Natural killer cell treated with Interleukin-12 subunit alpha and Interleukin-12 subunit beta and Interleukin-15 and Interleukin-18, amount 100 ng/mL, for 72 hours (primary cell): ENCODE results near the gene DTNBP1. TPM values are rescaled to one million over a fixed set of nuclear protein-coding genes. Genes with fewer than 3 reads are reported as not detected.

Experiments
- ATAC-seq, 2 donors: fragments of 150-1000 bp; cut with Tn5 transposase in 1 of 2; sonication (Bioruptor Pico), chemical (Tn5 transposase) in 1 of 2; 2 replicates each; pipeline ENCODE4 v1.10.0; 2021
- DNase-seq: peaks from one replicate; pipeline ENCODE4 v3.0.0; 2022; ENCODE audit warnings: low spot score
- H3K27ac Mint-ChIP-seq, 2 donors: 1 replicate in 1 of 2; 2 replicates in 1 of 2; pipeline ENCODE4 v1.8.0; 2022; ENCODE audit warnings: mixed read lengths in 2 of 2, mild to moderate bottlenecking in 1 of 2, moderate library complexity in 1 of 2
- H3K27me3 Mint-ChIP-seq, 2 donors: 1 replicate in 1 of 2; 2 replicates in 1 of 2; pipeline ENCODE4 v1.8.0; 2022; ENCODE audit warnings: mixed read lengths in 2 of 2
- H3K36me3 Mint-ChIP-seq: one replicate; pipeline ENCODE4 v1.8.0; 2022; ENCODE audit warnings: mixed read lengths
- H3K4me1 Mint-ChIP-seq, 2 donors: 1 replicate in 1 of 2; 2 replicates in 1 of 2; pipeline ENCODE4 v1.8.0; 2022; ENCODE audit warnings: low read depth in 2 of 2, mixed read lengths in 2 of 2, mild to moderate bottlenecking in 1 of 2
- H3K4me3 Mint-ChIP-seq: one replicate; pipeline ENCODE4 v1.8.0; 2022; ENCODE audit warnings: mixed read lengths
- H3K9me3 Mint-ChIP-seq: 2 replicates; pipeline ENCODE4 v1.8.0; 2022; ENCODE audit warnings: mixed read lengths
- total RNA-seq, 2 donors: library from RNA; stranded (reverse); gene quantifications; one replicate each; pipeline ENCODE4 v1.2.3, GENCODE V29; 2022

The DTNBP1 gene, protein sequence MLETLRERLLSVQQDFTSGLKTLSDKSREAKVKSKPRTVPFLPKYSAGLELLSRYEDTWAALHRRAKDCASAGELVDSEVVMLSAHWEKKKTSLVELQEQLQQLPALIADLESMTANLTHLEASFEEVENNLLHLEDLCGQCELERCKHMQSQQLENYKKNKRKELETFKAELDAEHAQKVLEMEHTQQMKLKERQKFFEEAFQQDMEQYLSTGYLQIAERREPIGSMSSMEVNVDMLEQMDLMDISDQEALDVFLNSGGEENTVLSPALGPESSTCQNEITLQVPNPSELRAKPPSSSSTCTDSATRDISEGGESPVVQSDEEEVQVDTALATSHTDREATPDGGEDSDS
- total RNA-seq = 10 to 100 TPM; 21.5 to 32.6 TPM

DNA sequence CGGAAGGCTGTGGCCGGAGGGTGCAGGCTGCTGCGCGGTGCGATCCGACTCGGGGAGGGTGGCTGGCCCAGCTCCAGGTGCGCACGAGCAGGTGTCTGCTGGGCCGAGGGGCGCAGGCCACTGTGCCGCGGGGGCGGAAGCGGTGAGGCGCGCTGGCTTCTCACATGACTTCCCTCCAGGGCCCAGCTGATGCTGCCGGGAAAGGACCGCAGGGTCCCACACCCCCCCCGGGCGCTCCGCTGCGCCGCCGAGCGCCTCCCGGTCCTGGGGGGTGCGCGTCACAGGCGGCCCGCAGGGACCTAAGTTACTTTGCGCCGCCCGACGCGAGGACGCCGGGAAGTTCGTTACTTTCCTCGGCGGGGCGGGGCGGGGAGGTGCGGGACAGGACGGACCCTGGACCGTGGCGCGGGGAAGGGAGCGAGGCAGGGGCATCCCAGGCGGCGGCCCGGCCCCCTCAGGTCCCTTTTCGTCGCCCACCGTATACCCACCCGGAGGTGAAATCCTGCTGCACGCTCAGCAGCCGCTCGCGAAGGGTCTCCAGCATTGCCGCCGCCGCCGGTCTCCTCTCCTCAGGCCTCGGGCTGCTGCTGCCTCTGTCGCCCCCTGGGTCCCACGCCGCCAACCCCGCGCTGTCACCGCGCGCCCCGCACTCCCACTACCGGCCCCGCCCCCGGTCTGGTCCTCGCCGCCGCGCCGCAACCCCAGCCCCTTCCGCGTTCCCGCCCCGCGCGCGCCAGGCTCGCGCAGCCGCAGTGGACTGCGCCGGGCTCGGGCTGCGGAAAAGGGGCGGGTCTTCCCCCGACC lies at the start of gene DTNBP1:
TSS of gene DTNBP1 (minus strand) at position 703 of the 804 bp plus-strand sequence. CDS start at position 544, 159 bp downstream.
- H3K36me3 Mint-ChIP-seq = no peaks in the 10 kb centered on the region
- peak within 1 kb of the TSS; percentile 43 to 55 for H3K27ac Mint-ChIP-seq
- ATAC-seq = peak; percentile 93 to 96
- peaks cover 0 to 7% of the 10 kb centered on the region in 2 donors for H3K27me3 Mint-ChIP-seq
- DNase-seq = peak; percentile 89
- peaks cover 25 to 35% of the 10 kb centered on the region in 2 donors for H3K4me1 Mint-ChIP-seq
- peaks cover 2% of the 10 kb centered on the region for H3K9me3 Mint-ChIP-seq
- peak within 1 kb of the TSS; percentile 77 for H3K4me3 Mint-ChIP-seq

DNA sequence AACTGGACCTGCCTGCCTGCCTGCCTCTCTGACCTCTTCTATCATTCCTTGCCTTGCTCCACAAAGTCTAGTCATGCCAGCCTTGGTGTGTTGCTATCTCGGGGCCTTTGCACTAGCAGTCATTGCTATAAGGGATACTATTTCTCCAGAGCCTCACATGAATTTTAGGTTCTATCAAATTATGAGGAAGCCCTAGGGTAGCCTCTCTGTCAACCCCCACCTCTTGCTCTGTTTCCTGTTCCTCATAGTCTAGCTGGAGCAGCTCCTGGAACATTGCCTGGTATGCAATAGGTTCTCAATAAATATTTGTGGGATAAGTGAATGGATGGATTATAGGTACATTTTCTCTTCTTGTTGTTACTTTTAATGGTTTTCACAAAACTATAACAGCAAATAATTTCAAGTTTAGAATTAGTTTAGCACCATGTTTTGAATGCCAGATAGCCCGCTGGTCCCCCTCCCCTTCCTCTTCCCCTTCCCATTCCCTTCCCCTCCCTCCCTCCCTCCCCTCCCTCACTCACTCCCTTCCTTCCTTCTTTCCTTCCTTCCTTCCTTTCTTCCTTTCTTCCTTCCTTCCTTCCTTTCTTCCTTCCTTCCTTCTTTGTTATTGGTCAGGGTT lies 46.9 kb upstream of the DTNBP1 start:
- Mint-ChIP-seq H3K4me1 (no peaks in the 10 kb centered on the region), H3K4me3 (no peak overlapping the region), H3K27ac (no peak overlapping the region), H3K36me3 (no peaks in the 10 kb centered on the region), H3K9me3 (no peaks in the 10 kb centered on the region), H3K27me3 (peaks cover 0 to 7% of the 10 kb centered on the region in 2 donors)
- ATAC-seq = no peak
- DNase-seq = no peak

DNA sequence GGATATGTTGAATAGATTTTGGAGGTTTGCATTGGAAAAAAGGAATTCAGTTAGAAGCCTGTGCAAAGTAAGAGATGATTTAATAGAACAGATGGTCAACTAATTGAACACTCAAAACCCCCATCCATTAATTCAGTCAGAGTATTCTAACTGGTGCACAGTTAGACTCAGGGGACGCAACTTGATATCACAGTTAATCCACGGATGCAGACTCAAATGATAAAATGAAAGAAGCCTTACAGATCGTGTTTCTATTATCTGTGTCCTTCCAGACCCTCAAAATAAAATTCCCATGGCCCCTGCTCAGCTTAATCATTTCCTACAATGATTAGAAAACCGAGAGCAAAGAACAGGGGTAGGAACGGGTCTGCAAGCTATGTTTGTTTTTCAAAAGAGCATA lies 45.4 kb upstream of the DTNBP1 start:
- Mint-ChIP-seq H3K9me3 (no peaks in the 10 kb centered on the region), H3K36me3 (peaks cover 6% of the 10 kb centered on the region), H3K4me1 (no peaks in the 10 kb centered on the region), H3K27me3 (peaks cover 0 to 10% of the 10 kb centered on the region in 2 donors), H3K27ac (no peak overlapping the region), H3K4me3 (no peak overlapping the region)
- no peak for ATAC-seq
- DNase-seq = no peak

DNA sequence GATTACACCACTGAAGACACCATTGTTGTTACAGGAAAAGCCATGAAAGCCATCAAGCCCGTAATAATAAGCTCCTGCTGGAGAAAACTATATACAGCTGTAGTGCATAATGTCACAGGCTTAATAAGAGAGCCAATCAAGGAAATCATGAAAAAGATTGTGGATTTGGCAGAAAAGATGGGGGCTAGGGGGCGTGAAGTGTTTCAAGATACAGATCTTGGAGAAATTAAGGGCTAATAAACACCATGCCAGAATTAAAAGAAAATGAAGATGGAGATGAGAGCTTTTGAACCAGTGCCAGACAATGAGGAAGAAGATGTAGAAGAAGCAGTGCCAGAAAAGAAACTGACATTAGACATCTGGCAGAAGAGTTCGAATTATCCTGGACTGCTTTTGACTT lies 43.2 kb upstream of the DTNBP1 start:
- Mint-ChIP-seq H3K9me3 (no peaks in the 10 kb centered on the region), H3K36me3 (peaks cover 6% of the 10 kb centered on the region), H3K27ac (no peak overlapping the region), H3K4me3 (no peak overlapping the region), H3K27me3 (peaks cover 0 to 10% of the 10 kb centered on the region in 2 donors), H3K4me1 (no peaks in the 10 kb centered on the region)
- DNase-seq (no peak), ATAC-seq (no peak)

DNA sequence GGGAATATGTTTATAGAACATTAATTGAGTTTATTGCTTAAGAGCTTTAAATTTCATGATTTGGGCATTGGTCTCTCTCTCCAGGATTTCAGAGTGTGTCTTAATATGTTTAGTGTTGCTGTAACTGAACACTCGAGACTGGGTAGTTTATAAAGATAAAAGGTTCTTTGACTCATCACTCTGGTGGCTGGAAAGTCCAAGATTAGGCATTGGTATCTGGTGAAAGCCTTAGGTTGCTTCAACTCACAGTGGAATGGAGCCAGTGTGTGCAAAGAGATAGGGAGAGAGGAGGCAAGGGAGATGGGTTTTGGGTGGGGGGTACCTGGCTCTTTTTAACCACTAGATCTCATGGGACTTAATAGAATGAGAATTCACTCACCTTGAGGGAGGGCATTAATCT lies 35.6 kb upstream of the DTNBP1 start:
- Mint-ChIP-seq H3K4me1 (no peaks in the 10 kb centered on the region), H3K4me3 (no peak overlapping the region), H3K36me3 (peaks cover 3% of the 10 kb centered on the region), H3K9me3 (no peaks in the 10 kb centered on the region), H3K27me3 (peaks cover 0 to 6% of the 10 kb centered on the region in 2 donors), H3K27ac (no peak overlapping the region)
- DNase-seq (no peak), ATAC-seq (no peak)

DNA sequence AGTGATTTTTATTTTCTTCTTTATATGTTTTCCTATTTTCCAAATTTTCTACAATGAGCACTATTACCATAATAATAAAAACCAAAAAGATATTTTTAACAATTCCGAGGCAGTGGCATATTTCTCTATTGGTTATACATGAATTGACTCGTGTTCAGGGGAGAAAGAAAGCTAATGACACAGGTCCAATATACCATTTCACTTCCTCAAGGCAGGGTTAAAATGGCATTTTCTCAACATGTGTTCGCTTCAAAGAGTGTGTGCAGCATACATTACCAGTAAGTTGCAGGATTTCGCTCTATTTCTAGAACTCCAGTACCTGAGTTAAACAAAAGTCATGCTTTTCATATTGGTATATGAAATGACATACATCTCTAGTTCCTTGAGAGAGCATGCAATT lies 35.1 kb upstream of the DTNBP1 start:
- no peak overlapping the region for H3K4me3 Mint-ChIP-seq
- H3K27ac Mint-ChIP-seq = no peak overlapping the region
- H3K9me3 Mint-ChIP-seq = no peaks in the 10 kb centered on the region
- no peaks in the 10 kb centered on the region for H3K36me3 Mint-ChIP-seq
- DNase-seq (no peak), ATAC-seq (no peak)
- peaks cover 0 to 6% of the 10 kb centered on the region in 2 donors for H3K27me3 Mint-ChIP-seq
- H3K4me1 Mint-ChIP-seq = no peaks in the 10 kb centered on the region

DNA sequence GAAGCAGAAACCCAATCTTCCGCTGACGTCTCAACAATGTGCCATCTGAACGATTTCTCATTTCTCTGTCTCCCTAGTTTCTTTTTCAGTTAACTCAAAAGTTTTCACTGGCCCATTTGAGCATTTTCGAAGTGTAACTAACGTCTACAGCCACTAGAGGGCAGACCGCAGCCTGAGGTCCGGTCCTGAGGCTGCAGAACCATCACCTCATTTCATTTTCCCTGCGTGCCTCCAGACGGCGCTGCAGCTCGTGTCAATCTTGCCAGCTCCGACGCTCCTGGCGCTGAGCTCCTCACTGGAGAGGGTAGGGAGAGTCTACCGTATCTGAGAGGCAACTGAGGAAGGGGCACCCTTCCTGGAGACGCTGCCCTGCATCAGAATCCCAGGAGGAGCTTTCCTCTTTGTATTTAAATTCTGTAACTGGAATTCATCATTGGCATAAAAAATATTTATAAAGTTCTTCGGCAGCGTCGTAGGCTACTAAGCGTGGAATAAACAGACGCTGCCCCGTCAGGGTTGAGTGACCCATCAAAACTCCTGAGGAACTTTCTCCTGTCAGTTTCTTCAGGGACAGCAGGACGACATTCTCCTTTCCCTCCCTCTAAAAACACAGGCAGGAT lies 28.5 kb upstream of the DTNBP1 start:
- Mint-ChIP-seq H3K4me1 (peaks cover 7 to 8% of the 10 kb centered on the region in 2 donors), H3K4me3 (no peak overlapping the region), H3K9me3 (no peaks in the 10 kb centered on the region), H3K27ac (no peak overlapping the region), H3K27me3 (peaks cover 0 to 5% of the 10 kb centered on the region in 2 donors), H3K36me3 (no peaks in the 10 kb centered on the region)
- ATAC-seq (peak; percentile 97 to 98), DNase-seq (peak; percentile 84)

DNA sequence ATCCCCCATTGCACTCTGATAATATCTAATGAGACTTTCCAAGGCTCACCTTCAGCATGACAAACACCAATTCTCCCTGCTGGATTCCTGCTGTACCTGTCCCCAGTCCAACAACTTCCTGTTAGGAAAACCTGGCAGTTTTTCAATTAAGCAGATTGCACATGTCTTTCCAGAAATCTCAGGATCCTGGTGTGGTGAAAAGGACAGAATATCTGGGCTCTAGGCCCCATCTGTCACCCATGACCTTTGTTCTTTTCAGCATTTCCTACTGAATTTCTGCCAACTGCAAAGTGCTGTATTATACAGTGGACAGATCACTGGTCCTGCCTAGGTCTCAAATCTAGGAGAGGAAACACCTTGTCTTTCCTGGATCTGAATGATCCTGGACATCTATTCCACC lies 27.7 kb upstream of the DTNBP1 start:
- ATAC-seq (no peak), DNase-seq (no peak)
- Mint-ChIP-seq H3K27ac (no peak overlapping the region), H3K4me3 (no peak overlapping the region), H3K9me3 (no peaks in the 10 kb centered on the region), H3K36me3 (no peaks in the 10 kb centered on the region), H3K27me3 (peaks cover 0 to 5% of the 10 kb centered on the region in 2 donors), H3K4me1 (peaks cover 7 to 8% of the 10 kb centered on the region in 2 donors)

DNA sequence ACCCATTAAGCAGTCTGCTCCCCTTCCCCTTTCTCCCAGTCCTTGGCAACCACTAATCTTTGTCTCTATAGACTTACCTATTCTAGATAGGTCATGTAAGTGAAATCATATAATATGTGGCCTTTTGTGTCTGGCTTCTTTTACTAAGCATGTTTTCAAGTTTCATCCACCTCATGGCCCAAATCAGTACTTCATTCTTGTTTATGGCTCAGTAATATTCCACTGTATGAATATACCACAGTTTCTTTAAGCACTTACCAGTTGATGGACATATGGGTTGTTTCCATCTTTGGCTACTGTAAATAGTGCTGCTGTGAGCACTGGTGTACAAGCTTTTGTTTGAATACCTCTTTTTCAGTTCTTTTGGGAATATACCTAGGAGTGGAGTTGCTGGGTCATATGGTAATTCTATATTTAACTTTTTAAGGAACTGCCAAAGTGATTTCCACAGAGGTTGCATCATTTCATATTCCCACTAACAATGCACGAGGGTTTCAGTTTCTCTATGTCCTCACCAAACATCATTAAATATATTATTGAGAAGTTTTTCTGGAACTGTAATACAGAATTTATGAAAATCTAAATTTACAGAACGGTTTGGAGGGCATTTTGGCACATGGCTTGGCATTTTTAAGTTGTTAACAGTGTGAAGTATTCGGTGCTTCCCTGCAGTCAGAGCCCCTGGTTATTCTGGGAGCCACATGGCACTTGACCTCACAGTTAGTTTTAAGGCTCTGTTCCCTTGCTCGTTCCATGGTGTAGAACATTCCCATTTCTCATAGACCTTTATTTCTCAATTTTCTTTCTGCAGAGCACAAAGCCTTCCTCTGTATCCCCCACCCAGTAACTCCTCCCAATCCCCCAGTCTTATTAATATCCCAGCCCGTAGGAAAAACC lies 27.0 kb upstream of the DTNBP1 start:
- peaks cover 7 to 8% of the 10 kb centered on the region in 2 donors for H3K4me1 Mint-ChIP-seq
- H3K4me3 Mint-ChIP-seq = no peak overlapping the region
- no peaks in the 10 kb centered on the region for H3K36me3 Mint-ChIP-seq
- no peak overlapping the region for H3K27ac Mint-ChIP-seq
- H3K9me3 Mint-ChIP-seq = no peaks in the 10 kb centered on the region
- H3K27me3 Mint-ChIP-seq = peaks cover 0 to 5% of the 10 kb centered on the region in 2 donors
- ATAC-seq (no peak), DNase-seq (no peak)

DNA sequence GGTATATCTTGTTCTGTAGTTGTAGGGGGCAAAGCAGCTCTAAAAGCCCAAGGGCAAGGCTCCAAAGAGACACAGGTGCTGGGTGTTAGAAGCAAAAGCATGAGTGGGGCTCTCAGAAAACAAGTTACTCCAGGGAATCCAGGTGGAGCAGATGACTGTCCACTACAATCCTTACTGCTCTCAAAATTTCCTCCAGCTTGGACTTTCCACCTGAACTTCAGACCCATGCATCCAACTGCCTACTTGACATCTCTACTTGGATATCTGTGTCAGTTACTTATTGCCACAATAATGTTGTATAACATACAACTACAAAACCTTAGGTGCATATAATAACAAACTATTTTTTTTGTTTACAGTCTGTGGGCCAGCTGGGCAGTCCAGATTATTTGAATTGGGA lies 22.8 kb upstream of the DTNBP1 start:
- DNase-seq (no peak), ATAC-seq (no peak)
- no peaks in the 10 kb centered on the region for H3K36me3 Mint-ChIP-seq
- no peak overlapping the region for H3K4me3 Mint-ChIP-seq
- no peaks in the 10 kb centered on the region for H3K9me3 Mint-ChIP-seq
- H3K27ac Mint-ChIP-seq = no peak overlapping the region
- peaks cover 4 to 6% of the 10 kb centered on the region in 2 donors for H3K4me1 Mint-ChIP-seq
- H3K27me3 Mint-ChIP-seq = peaks cover 4 to 5% of the 10 kb centered on the region in 2 donors

DNA sequence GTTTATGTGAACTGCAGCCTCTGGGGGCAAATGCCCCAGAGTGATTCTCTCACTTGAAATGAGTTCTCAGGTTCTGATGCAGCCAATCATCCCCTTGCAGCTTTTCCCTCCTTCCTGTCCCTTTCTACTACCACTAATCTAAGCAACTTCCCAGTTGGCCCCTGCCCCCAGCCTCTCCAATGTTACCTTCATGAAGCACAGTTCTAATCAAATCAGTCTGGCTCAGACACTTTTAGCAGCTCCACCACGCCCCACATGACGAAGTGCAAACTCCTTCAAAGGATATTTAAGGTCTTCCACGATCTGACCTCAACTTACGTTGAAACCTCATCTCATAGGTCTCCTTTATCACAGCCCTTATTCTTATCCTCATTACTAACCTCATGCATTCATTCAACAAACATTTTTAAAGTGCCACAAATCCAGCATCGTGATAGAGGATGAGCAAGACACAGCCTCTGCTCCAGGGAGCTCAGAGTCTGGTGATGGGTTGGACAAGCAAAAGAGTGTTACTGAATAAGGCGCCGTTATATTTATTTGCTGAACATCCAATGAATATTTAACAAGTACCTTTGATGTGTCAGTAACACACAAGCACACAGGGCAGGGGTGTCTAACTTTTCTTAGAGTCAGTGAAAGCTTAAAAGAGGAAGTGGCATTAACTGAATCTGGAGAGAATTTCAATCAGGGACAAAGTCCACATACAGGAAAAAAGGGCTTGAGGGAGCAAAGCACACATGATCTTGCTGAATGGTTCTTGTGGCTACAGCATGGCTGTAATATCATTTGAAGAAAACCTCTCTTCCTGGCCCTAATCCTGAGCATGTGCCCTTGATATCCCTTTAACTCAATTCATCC lies 20.4 kb upstream of the DTNBP1 start:
- Mint-ChIP-seq H3K4me1 (peaks cover 4 to 6% of the 10 kb centered on the region in 2 donors), H3K27me3 (peaks cover 2 to 4% of the 10 kb centered on the region in 2 donors), H3K4me3 (no peak overlapping the region), H3K36me3 (no peaks in the 10 kb centered on the region), H3K9me3 (no peaks in the 10 kb centered on the region), H3K27ac (no peak overlapping the region)
- no peak for DNase-seq
- ATAC-seq = no peak

DNA sequence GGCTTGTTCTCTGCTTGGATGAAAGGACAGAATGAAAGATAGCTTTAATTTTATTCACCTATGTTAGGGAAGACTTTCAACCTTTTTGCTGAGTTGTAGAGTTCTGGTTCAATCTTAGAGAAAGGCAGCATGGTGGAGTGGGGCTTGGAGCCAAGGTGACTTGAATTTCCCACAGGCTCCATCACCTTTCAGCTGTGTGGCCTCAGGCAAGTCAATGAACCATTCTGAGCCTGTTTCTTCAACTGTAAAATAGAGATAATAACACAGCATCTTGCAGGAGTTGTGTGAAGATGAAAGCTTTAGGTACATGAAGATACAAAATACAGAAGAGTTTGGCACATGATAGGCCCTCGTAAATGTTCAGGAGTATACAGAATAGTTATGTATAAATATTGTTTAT lies 19.1 kb upstream of the DTNBP1 start:
- Mint-ChIP-seq H3K27me3 (peaks cover 4 to 6% of the 10 kb centered on the region in 2 donors), H3K4me1 (peaks cover 4 to 6% of the 10 kb centered on the region in 2 donors), H3K9me3 (no peaks in the 10 kb centered on the region), H3K27ac (no peak overlapping the region), H3K4me3 (no peak overlapping the region), H3K36me3 (no peaks in the 10 kb centered on the region)
- ATAC-seq (no peak), DNase-seq (no peak)
